GM23248 (cell line): ENCODE data around the gene RAB28.

Experiments
- EZH2 ChIP-seq: fragments of 200-600 bp; sonication (generic); IDR thresholded peaks from 2 replicates; pipeline ENCODE4 v1.6.1; 2018; ENCODE audit warnings: antibody characterized with exemption, mild to moderate bottlenecking; ENCODE audit not compliant: insufficient read depth, poor library complexity, severe bottlenecking
- EZH2phosphoT487 ChIP-seq: fragments of 200-600 bp; sonication (generic); IDR thresholded peaks from 2 replicates; pipeline ENCODE4 v1.6.1; 2018; ENCODE audit warnings: antibody characterized with exemption, moderate library complexity, mild to moderate bottlenecking, low read depth; ENCODE audit not compliant: insufficient read depth

DNA sequence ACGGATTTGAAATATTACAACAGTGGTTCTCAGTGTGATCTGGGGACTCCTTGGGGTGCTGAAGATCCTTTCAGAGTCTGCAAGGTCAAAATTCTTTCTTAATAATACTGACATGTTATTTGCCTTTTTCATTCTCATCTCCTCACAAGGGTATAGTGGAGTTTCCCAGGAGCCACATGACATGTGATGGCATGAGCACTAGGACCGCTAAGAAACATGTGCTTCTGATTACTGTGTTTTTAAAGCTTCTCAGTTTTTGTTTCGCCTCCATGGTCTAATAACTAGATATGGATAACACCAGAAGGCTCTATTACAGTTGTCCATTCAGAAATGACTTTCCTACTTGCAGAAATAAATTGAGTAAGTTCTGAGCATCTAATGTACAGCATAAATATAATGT is 156.1 kb downstream of the RAB28 start:
- TF ChIP-seq EZH2 (no peak), EZH2phosphoT487 (no peak)
